Measurements from ENCODE around the gene PEAR1. TPM values are rescaled to one million over a fixed set of nuclear protein-coding genes. Genes with fewer than 3 reads are reported as not detected.

The PEAR1 gene
- total RNA-seq, 3 donors from 2014 or later = 4.0 to 15.1 (median 6.2) TPM

GRCh38 chr1:156901966-156902915 is 8.7 kb downstream of the PEAR1 start:
- no peaks in the 10 kb centered on the region for H3K36me3 ChIP-seq
- H3K9me3 ChIP-seq = no peaks in the 10 kb centered on the region
- no peak for DNase-seq (ENCODE audit: low spot score in 2 of 2)
- H3K4me3 ChIP-seq = peak overlapping the region in 1 of 3 donors; percentile 1
- intact Hi-C loops (cut with DNase I; ENCODE audit: low total_unique reads) = no loop called here
- H3K4me1 ChIP-seq = peaks cover 0 to 17% of the 10 kb centered on the region in 2 donors
- H3K27me3 ChIP-seq = no peaks in the 10 kb centered on the region
- peak overlapping the region; percentile 33 to 97 for H3K27ac ChIP-seq
- TF ChIP-seq POLR2A (IDR thresholded peaks at IDR 0.05) = no peak
- TF ChIP-seq CTCF (IDR thresholded peaks at IDR 0.05) = no peak
- no peak for TF ChIP-seq POLR2AphosphoS5 (IDR thresholded peaks at IDR 0.05)

GRCh38 chr1:156903328-156904091 is 10.0 kb downstream of the PEAR1 start:
- H3K27ac ChIP-seq = peak overlapping the region in 1 of 2 donors; percentile 97
- H3K36me3 ChIP-seq = no peaks in the 10 kb centered on the region
- peaks cover 0 to 17% of the 10 kb centered on the region in 2 donors for H3K4me1 ChIP-seq
- H3K9me3 ChIP-seq = no peaks in the 10 kb centered on the region
- intact Hi-C loops (cut with DNase I; ENCODE audit: low total_unique reads) = no loop called here
- no peak for TF ChIP-seq CTCF (IDR thresholded peaks at IDR 0.05)
- TF ChIP-seq POLR2AphosphoS5 (IDR thresholded peaks at IDR 0.05) = no peak
- no peak for TF ChIP-seq POLR2A (IDR thresholded peaks at IDR 0.05)
- no peak for DNase-seq (ENCODE audit: low spot score in 2 of 2)
- H3K27me3 ChIP-seq = peaks cover 0 to 5% of the 10 kb centered on the region in 2 donors
- H3K4me3 ChIP-seq = peak overlapping the region in 1 of 3 donors; percentile 15

GRCh38 chr1:156904187-156904959 is 10.9 kb downstream of the PEAR1 start:
- Histone ChIP-seq H3K36me3 (no peaks in the 10 kb centered on the region), H3K4me1 (peaks cover 0 to 17% of the 10 kb centered on the region in 2 donors), H3K9me3 (no peaks in the 10 kb centered on the region), H3K27ac (peak overlapping the region in 1 of 2 donors; percentile 74), H3K27me3 (peaks cover 0 to 10% of the 10 kb centered on the region in 2 donors), H3K4me3 (peak overlapping the region in 1 of 3 donors; percentile 15)
- no peak for DNase-seq (ENCODE audit: low spot score in 2 of 2)
- TF ChIP-seq POLR2A (IDR thresholded peaks at IDR 0.05) = no peak
- TF ChIP-seq CTCF (IDR thresholded peaks at IDR 0.05) = no peak
- TF ChIP-seq POLR2AphosphoS5 (IDR thresholded peaks at IDR 0.05) = no peak
- intact Hi-C loops (cut with DNase I; ENCODE audit: low total_unique reads) = no loop called here

- Histone ChIP-seq H3K27me3 (peaks cover 0 to 14% of the 10 kb centered on the region in 2 donors), H3K4me3 (no peak overlapping the region), H3K9me3 (no peaks in the 10 kb centered on the region), H3K27ac (peak overlapping the region in 1 of 2 donors; percentile 48), H3K4me1 (peaks cover 0 to 17% of the 10 kb centered on the region in 2 donors), H3K36me3 (no peaks in the 10 kb centered on the region)
- no peak for TF ChIP-seq POLR2AphosphoS5 (IDR thresholded peaks at IDR 0.05)
- TF ChIP-seq POLR2A (IDR thresholded peaks at IDR 0.05) = no peak
- no peak for TF ChIP-seq CTCF (IDR thresholded peaks at IDR 0.05)
- no peak for DNase-seq (ENCODE audit: low spot score in 2 of 2)
- intact Hi-C loops (cut with DNase I; ENCODE audit: low total_unique reads) = no loop called here
These were observed 11.7 kb downstream of the PEAR1 start for GRCh38 chr1:156905176-156905575.
